GM18868 (cell line): ENCODE results near the gene SLC9C2.
A peak's percentile ranks its signal among the peaks of the same experiment; 100 is the strongest.
"Not testable (repeated sequence)": the region's sequence is repeated elsewhere in the genome, so short reads cannot be mapped to it uniquely, and the experiment has no call there.

Experiments used
- ATAC-seq: cut with Tn5 transposase; IDR thresholded peaks from one replicate; pipeline ENCODE4 v1.9.1; 2021; ENCODE audit warnings: mild to moderate bottlenecking, moderate library complexity; ENCODE audit not compliant: unreplicated experiment

Gene SLC9C2

DNA sequence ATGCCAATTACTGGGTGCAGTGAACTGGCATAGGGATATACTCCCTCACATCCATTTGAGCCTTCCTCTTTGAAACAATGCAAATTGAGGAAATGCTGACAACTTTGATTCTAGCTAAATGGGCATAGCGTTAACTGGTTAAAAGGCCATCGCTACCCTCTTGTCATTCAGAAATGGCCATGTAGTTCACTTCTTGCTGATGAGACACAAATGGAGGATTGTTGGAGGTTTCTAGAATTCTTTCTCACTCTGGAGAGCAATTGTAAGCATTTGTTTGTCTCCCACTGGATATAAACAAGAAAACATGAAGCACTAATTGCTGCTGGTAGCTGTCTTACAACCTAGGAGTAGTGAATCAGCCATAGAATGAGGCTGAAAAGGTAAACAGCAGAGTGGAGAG is 111.4 kb downstream of the SLC9C2 start:
- ATAC-seq = no peak

DNA sequence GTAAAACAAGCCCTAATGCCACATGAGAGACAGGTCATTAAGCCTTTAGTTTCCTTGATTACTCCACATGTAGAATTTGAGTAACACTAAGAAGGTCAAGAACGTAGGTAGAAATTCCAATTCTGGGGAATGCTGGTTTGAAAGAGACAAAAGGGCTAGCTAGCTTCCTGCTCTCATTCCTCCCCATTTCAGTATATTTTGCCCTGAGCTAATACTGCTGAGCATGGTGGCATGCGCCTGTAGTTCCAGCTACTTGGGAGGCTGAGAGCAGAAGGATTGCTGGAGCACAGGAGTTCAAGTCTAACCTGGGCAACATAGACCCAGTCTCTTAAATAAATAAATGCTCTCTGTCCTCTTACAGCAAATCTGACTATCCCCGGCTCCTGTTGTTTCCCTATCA is 112.9 kb downstream of the SLC9C2 start:
- ATAC-seq = no peak

DNA sequence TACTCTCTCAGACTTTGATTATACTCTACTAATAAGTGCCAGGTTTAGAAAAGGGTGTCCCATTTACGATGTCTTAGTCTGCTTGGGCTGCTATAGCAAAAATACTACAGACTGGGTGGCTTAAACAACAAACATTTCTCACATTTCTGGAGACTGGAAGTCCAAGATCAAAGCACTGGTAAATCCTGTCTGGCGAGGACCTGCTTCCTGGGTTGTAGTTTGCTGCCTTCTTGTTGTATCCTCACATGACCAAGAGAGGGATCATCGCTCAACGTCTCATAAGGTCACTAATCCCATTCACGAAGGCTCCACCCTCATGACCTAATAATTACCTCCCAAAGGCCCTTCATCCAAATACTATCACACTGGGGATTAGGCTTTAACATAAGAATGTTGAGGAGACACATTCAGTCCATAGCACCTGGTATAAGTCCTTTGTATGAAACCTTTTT is 113.7 kb downstream of the SLC9C2 start:
- no peak for ATAC-seq

DNA sequence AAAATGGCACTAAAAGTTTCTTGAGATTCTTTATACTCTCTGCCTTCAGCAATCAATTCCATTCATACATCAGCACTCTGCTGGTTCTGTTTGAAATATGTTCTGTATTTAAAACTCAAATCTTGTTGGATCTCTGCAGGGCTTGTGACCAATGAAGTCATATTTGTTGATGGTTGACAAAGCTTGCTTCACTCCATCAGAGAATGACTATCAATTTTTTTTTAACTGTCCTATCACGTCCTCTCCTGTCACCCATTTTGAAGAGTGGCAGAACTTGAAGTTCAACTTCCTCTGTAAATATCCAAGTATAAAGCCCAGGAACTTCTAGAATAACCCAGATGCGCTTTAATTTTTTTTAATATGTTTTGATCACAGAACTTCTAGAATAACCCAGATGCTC is 114.9 kb downstream of the SLC9C2 start:
- ATAC-seq = no peak

DNA sequence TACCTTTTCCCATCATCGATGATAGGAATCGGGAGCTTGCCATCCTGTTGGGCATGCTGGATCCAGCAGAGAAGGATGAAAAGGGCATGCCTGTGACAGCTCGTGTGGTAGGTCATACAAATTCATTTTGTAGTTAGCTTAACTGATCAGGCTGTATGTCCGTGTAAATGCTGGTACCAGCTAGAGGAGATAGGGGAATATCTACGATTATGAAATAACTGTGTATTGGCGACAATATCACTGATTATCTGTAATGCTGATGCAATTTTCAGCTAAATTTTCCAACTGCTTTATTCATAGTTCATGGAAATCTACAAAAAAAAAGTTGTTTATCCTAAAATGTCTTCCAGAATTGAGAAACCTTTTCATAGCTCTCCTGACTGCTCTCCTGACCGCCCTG is 117.5 kb downstream of the SLC9C2 start:
- ATAC-seq = no peak

DNA sequence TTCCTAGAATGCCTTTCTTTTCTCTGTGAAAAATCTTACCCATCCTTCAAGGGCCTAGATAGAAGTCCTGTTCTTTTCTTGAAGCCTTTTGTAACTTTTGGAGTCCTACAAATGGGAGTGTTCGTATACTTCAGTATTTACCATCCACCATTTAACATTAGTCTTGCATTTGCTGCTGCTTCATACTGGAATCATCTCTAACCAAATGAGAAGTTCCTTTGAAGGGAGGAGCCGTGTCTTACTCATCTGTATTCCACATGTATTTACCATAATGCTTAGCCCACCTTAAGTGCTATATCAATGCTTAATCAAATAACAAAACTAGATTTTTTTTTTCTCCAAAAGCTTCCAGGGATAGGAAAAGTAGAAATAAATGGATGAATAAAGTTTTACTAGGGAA is 118.6 kb downstream of the SLC9C2 start:
- no peak for ATAC-seq

DNA sequence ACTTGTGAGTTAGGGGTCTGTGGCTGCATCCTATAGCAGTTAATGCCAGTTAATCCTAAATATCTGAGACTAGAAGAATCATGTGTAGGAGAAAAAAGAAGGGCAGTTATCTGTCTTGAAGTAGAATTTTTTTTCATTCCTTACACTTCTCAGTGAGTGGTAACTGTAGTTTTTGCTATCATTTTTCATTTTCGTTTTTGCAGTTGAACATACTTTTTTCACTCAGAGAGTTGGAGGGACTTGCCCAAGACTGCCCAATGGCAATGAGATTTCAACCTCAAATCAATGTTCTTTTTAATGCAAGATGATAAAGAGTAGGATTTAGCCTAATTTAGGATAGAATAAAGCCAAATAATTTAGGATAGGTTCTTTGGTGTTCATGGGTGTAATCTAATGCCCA is 120.2 kb downstream of the SLC9C2 start:
- ATAC-seq = no peak

DNA sequence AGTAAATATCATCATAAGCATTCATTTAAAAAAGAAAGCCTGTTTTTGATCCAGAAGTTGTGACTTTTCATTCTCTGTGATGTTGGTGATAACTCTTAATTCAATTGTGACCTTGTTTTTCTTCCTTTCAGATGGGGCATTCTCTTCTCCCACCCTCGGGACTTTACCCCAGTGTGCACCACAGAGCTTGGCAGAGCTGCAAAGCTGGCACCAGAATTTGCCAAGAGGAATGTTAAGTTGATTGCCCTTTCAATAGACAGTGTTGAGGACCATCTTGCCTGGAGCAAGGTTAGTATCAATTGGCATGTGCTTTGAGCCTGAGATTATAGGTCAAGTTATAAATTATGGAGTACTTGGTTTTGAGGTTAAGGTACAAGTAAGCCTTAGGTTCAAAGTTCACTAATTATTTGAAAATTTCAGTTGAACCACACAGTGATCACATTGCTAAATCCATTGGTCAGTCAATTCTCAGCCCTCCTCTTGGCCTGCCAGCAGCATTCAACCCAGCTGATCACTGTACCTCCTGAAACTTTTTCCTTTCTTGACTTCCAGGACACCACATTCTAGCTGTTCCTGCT is 121.6 kb downstream of the SLC9C2 start:
- ATAC-seq = no peak

DNA sequence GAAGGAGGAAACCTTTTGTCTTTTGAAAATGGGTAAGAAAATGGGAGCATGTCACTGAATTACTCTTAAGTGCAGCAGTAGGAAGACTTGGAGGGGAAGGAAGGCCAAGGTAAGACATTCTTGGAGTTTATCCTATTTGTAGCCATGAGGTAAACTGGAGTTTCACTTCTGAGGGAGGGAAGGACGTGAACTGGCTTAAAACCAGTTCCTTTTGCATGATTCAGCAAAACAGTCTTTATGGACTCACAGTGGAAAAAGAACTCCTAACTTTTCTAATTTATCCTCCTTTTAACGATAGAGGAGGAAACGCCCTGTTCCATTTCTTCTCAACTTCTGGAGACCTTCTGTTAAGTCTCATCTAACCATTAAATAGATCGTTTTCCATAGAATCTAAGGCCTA is 123.2 kb downstream of the SLC9C2 start:
- ATAC-seq = no peak

DNA sequence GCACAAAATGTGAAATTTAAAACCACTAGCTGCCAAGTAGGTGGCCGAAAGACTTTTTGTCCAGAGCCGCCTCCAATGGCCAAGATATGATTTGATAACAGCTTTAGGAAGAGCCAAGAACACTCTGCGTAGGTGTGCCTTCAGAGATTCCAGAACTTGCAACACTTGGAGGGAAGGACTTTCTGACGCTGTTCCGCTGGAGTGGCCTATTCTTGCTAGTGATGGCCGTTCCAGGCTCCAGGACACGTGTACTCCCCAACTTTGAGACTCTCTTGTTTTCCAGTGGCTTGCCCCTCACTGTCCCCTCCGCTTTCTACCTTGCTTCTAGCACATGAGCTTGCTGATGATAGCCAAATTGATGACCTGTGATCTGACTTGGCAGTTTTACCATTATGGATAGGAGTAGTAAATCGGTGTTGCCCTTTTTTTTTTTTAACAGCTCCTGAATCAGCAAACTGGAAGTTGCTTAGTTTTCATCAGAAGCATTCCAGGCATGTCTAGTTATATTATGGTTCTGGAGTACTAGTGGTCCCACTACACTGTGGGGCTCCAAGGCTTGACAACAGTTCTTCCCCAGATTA is 124.7 kb downstream of the SLC9C2 start:
- ATAC-seq = no peak

DNA sequence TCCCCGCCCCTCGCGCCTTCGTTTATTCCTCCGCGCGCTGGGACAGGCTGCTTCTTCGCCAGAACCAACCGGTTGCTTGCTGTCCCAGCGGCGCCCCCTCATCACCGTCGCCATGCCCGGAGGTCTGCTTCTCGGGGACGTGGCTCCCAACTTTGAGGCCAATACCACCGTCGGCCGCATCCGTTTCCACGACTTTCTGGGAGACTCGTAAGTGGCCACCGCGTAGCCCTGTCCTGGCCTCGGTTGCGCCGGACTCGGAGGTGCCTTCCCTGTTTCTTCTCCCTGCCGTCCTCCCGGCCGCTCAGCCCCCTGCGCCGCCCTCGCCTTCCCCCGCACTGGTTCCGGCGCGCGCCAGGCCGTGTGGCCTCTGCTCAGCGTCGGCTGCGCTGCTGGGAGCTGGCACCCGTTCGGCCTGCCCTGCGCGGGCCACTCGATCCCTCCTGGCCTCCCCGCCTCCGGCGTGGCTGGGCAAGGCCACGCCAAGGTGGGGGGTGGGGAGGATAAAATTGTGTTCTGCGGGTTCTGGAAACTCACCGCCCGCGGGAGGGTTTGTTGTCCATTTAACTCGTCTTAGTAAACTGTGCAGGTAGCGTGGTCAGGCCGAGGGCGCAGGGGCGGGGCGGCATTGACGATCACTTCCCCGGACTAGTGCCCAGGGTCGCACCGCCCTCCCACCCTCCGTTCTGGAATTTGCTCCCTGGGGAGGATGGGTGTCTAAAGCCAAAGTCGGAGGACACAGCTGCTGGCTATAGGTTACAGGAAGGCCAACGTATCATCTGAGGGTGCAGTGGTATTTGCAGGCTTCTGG is 125.4 kb downstream of the SLC9C2 start, which contains the start of gene PRDX6:
Gene PRDX6, plus strand, starts transcription at position 50 of the 808 bp plus-strand sequence. Its CDS starts 63 bp downstream, at position 113.
- peak; percentile 55 for ATAC-seq

DNA sequence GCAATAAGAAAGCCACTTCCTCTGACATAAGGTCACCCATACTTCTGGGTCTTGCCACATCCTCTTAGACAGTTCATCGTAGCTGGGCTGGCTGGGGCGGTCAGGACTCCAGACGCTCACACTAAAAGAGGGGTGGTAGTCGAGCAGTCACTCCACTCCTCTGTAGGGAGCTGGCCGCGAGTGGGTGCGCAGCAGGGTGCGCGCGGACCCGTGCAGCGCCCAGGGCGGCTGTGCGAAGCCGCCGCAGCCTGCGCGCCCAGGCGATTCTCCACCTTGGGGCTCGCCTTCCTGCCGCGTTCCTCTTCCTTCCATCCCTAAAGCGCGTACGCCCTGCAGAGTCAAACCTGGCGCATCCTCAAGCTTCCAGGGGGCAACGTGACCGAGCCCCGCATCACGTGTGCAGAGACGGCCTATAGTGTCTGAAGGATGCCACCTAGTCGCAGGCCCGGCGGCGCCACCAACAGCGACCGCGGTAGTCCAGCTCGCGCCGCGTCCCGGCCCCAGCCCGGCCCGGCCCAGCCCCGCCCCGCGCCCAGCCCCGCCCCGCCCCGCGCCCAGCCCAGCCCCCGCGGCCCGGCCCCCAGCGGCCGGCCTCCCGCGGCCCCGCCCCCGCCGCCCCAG is 126.1 kb downstream of the SLC9C2 start:
- ATAC-seq = peak; percentile 96

DNA sequence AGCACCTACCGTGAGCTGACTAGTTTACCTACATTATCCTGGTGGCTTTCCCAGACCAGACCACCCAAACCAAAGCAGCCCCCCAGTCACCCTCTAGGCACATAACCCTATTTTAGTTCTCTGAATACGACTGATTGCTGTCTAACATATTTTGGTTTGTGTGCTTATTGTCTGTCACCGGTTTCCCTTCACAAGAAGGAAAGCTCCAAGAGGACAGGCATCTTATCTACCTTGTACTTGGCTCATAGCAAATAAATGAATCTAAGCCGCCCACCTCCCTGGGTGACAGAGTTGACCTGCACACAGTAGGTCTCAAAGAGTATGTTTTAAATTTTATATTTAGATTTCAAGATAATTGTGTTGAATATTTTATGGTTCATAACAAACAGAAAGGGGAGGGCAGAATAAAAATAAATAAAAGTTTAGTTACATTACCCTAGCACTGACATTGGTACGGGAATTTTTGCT is 126.6 kb downstream of the SLC9C2 start:
- ATAC-seq = no peak

DNA sequence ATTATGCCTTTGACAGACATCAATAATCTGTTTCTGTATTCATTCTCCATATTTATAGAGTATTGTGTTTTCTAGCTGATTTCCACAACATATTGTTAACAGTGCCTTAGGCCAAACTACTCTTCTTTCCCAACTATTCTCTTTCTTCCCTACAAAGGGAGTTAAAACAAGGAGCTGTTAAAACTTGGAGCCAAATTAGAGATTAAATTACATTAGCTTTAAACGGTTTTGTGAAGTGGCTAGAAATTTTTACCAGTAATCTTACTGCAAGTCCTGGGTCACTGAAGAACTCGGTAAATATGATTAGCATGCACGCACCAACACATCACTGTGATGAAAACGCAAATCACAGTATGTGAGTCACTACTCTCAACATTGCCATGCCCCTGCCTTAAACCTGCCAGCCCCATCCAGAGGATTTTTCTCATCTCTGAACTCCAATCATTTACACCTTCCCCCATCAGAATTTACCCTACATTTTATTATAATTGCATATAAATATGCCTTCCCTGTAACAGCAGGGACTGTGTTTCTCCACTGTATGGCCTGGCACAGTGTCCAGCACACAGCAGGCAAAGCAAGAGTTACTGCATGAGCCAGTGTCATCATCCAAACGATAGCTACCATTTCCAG is 127.2 kb downstream of the SLC9C2 start:
- no peak for ATAC-seq

DNA sequence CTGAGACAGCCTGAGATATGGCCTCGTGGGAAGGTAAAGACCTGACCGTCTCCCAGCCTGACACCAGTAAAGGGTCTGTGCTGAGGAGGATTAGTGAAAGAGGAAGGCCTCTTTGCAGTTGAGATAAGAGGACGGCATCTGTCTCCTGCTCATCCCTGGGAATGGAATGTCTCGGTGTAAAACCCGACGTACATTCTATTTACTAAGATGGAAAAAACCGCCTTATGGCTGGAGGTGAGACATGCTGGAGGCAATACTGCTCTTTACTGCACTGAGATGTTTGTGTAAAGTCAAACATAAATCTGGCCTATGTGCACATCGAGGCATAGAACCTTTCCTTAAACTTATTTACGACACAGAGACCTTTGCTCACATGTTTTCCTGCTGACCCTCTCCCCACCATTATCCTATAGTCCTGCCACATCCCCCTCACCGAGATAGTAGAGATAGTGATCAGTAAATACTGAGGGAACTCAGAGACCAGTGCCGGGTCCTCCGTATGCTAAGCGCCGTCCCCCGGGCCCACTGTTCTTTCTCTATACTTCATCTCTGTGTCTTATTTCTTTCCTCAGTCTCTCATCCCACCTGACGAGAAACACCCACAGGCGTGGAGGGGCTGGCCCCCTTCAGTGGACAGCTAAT is 128.0 kb downstream of the SLC9C2 start:
- not testable (repeated sequence) for ATAC-seq

DNA sequence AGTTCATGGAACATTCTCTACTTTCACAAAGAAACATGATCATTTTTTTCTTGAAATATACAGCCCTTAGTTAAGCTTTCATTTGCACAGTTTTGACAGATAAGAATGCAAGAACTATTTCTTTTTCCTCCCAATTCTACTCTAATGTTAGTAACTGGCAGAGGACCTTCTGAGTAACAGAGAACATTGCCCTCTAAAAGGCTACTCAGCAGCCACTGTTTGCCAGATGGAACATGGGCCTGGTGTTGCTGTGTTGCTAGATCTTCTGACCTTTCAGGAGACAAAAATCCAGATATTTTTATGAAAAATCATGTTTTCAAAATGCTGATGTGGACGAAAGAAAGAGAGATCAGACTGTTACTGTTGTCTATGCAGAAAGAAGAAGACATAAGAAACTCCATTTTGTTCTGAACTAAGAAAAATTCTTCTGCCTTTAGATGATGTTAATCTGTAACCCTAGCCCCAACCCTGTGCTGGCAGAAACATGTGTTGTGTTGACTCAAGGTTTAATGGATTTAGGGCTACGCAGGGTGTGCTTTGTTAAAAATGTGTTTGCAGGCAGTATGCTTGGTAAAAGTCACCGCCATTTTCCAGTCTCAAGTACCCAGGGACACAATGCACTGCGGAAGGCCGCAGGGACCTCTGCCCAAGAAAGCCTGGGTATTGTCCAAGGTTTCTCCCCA is 128.6 kb downstream of the SLC9C2 start:
- no peak for ATAC-seq

DNA sequence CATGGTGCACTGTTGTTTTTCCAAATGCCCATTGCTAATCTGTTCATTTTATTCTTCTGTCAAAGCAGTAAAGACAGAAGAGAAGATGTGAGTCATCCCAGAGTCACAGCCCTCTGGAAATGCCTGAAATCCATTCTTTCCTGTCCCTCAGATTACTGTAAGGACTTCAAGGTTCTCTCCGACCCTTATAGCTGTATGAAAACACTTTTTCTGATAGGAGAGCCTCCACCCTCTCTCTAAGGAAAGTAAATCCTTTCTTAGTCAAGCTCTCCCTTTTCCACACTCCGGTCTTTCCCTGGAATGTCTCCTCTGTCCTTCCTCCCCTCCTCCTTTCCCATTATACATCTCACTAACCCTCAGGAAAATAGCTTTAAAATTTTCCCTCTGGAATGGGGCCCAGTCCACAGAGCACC is 129.3 kb downstream of the SLC9C2 start:
- ATAC-seq = no peak

DNA sequence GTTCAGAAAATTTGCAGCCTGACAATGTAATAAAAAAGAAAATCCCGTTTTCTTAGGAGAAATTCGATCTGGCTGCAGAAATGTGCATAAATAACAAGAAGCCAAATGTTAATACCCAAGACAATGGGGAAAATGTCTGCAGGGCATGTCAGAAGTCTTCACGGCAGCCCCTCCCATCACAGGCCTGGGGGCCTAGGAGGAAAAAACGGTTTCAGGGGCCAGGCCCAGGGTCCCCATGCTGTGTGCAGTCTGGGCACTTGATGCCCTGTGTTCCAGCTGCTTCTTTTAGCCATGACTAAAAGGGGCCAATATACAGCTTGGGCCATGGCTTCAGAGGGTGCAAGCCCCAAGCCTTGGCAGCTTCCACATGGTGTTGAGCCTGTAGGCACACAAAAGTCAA is 132.3 kb downstream of the SLC9C2 start:
- ATAC-seq = no peak

DNA sequence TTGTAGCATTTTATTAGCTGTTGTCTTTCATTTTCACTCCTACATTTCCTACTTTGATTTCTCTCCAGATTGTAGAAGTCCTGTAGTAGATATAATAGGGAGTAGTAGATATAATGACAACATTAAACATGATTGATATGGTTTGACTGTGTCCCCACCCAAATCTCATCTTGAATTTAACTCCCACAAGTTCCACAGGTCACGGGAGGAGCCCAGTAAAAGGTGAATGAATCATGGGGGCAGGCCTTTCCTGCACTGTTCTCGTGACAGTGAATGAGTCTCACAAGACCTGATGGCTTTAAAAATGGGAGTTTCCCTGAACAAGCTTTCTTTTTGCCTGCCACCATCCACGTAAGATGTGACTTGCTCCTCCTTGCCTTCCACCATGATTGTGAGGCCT is 133.2 kb downstream of the SLC9C2 start:
- no peak for ATAC-seq

DNA sequence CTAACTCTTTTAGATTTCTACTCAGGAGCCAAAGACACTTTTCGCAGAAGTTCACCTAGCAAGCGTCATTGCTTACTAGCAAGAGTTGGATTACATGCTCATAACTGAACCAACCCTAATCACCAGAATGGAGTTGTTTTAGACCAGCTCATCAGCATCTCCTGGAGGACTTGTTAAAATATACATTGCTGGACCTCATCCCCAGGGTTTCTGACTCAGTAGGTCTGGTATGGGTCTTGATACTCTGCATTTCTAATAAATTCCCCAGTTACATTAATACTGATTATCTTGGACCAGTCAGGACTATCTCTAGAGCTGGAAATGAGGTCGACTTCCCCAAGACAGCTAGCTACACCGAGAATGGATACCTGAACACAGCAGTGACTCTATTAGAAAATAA is 135.4 kb downstream of the SLC9C2 start:
- ATAC-seq = no peak
